Progenitor cell of endocrine pancreas (in vitro differentiated cells): ENCODE measurements around the gene DYRK4. TPM values are rescaled to one million over a fixed set of nuclear protein-coding genes. Genes with fewer than 3 reads are reported as not detected.

Source experiments
- DNase-seq: peaks from one replicate; pipeline ENCODE4 v3.0.0; 2021; ENCODE audit warnings: low spot score; ENCODE audit not compliant: unreplicated experiment
- H3K27ac Mint-ChIP-seq: 2 replicates; pipeline ENCODE4 v1.8.0; 2021; ENCODE audit warnings: mild to moderate bottlenecking, moderate library complexity, mixed read lengths
- H3K27me3 Mint-ChIP-seq: 2 replicates; pipeline ENCODE4 v1.8.0; 2021; ENCODE audit warnings: mixed read lengths
- H3K36me3 Mint-ChIP-seq: 2 replicates; pipeline ENCODE4 v1.8.0; 2022; ENCODE audit warnings: mixed read lengths; ENCODE audit not compliant: insufficient read depth
- H3K4me1 Mint-ChIP-seq: 2 replicates; pipeline ENCODE4 v1.8.0; 2021; ENCODE audit warnings: low read depth, mixed read lengths
- H3K4me3 Mint-ChIP-seq: 2 replicates; pipeline ENCODE4 v1.8.0; 2021; ENCODE audit warnings: low read depth, mild to moderate bottlenecking, moderate library complexity, mixed read lengths
- H3K9me3 Mint-ChIP-seq: 2 replicates; pipeline ENCODE4 v1.8.0; 2021; ENCODE audit warnings: low read depth, mixed read lengths
- total RNA-seq: library from RNA; stranded (reverse); gene quantifications from 2 replicates; pipeline ENCODE4 v1.2.1, GENCODE V29; 2021
- TF ChIP-seq, protein P1 (sequence below): fragments of 200-600 bp; sonication (generic); IDR thresholded peaks from one replicate; pipeline ENCODE4 v1.5.0; 2021; ENCODE audit warnings: antibody characterized with exemption, mild to moderate bottlenecking; ENCODE audit not compliant: unreplicated experiment

Gene DYRK4
- total RNA-seq, 1 donor from 2014 or later = 27.6 TPM

DNA sequence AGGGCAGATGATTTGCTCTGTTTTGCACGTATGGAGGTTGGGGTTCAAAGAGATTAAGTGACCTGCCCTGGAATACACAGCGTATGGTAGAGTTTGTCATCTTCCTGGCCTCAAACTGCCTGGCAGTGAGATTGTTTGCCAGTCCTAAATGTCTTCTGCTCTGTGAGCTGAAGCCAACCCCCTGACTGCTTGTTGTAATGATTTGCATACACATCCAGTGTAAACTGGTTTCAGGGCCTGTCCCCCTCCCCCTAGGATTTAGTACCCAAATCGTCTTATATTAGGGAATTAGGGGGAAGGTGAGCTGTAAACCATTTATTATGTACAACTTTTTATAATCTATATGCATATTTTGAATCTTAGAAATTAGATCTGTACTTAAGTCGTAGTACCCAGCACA lies 48.5 kb downstream of the DYRK4 start:
- H3K9me3 Mint-ChIP-seq = no peaks in the 10 kb centered on the region
- TF ChIP-seq, protein P1, sequence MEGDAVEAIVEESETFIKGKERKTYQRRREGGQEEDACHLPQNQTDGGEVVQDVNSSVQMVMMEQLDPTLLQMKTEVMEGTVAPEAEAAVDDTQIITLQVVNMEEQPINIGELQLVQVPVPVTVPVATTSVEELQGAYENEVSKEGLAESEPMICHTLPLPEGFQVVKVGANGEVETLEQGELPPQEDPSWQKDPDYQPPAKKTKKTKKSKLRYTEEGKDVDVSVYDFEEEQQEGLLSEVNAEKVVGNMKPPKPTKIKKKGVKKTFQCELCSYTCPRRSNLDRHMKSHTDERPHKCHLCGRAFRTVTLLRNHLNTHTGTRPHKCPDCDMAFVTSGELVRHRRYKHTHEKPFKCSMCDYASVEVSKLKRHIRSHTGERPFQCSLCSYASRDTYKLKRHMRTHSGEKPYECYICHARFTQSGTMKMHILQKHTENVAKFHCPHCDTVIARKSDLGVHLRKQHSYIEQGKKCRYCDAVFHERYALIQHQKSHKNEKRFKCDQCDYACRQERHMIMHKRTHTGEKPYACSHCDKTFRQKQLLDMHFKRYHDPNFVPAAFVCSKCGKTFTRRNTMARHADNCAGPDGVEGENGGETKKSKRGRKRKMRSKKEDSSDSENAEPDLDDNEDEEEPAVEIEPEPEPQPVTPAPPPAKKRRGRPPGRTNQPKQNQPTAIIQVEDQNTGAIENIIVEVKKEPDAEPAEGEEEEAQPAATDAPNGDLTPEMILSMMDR = no peak
- peaks cover 19% of the 10 kb centered on the region for H3K36me3 Mint-ChIP-seq
- no peaks in the 10 kb centered on the region for H3K27me3 Mint-ChIP-seq
- no peak overlapping the region for H3K27ac Mint-ChIP-seq
- no peak overlapping the region for H3K4me3 Mint-ChIP-seq
- no peak for DNase-seq
- peaks cover 5% of the 10 kb centered on the region for H3K4me1 Mint-ChIP-seq

DNA sequence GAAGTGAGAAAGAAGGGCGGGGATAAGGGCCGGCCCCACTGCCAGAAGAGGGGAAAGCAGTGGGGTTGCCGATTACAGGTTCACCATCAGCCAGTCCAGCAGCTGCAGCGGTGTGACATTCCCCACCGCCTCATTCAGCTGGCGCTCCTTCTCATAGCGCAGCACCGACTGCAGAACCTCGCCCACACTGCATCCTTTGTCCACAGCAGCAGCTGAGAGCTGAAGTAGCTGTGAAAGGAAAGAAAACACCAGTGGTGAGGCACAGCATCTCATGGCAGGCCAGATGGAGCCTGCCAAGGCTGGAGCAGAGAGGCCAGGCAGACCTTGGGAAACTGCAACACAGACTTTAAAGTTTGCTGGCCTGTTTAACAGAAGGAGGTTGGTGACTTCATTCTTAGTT lies 53.7 kb downstream of the DYRK4 start:
- Mint-ChIP-seq H3K4me1 (no peaks in the 10 kb centered on the region), H3K27ac (no peak overlapping the region), H3K4me3 (no peak overlapping the region), H3K36me3 (peaks cover 19% of the 10 kb centered on the region), H3K9me3 (no peaks in the 10 kb centered on the region), H3K27me3 (no peaks in the 10 kb centered on the region)
- DNase-seq = no peak
- TF ChIP-seq, protein P1 = no peak

DNA sequence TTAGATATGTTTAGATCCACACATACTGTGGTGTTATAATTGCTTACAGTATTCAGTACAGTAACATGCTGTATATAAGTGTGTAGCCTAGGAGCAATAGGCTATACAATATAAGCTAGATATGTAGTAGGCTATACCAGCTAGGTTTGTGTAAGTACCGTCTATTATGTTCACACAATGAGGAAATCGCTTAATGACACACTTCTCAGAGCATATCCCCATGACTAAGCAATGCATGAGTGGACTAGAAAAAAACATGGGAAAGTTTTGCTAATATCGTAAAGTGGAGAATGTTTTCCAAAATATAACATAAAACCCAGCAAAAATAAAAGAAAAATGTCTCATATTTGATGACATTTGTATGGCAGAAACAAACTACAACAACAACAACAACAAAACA lies 59.5 kb downstream of the DYRK4 start:
- no peak overlapping the region for H3K4me3 Mint-ChIP-seq
- TF ChIP-seq, protein P1 = no peak
- peaks cover 15% of the 10 kb centered on the region for H3K27me3 Mint-ChIP-seq
- H3K4me1 Mint-ChIP-seq = no peaks in the 10 kb centered on the region
- no peaks in the 10 kb centered on the region for H3K9me3 Mint-ChIP-seq
- H3K27ac Mint-ChIP-seq = no peak overlapping the region
- DNase-seq = no peak
- no peaks in the 10 kb centered on the region for H3K36me3 Mint-ChIP-seq

DNA sequence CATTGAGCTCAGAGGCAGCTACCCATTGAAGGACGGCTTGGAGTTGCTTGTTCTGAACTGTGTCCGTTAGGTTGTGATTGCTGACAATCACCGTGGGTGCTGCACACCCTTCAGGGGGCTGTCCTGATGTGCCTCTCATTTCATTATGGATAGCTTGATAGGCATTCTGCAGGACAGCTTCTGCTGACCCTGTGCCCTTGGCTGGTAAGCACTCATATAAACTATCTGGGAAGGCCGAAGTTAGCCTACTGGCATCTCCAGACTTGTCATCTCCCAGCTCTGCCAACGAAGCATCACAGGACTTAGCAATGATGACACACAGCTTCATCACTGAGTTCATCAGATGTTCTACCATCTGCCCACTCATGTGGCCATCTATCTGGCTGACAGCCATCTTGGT lies 64.5 kb downstream of the DYRK4 start:
- H3K27me3 Mint-ChIP-seq = peaks cover 38% of the 10 kb centered on the region
- no peak overlapping the region for H3K4me3 Mint-ChIP-seq
- H3K27ac Mint-ChIP-seq = no peak overlapping the region
- peaks cover 6% of the 10 kb centered on the region for H3K9me3 Mint-ChIP-seq
- no peaks in the 10 kb centered on the region for H3K4me1 Mint-ChIP-seq
- TF ChIP-seq, protein P1 = no peak
- no peak for DNase-seq
- no peaks in the 10 kb centered on the region for H3K36me3 Mint-ChIP-seq

GRCh38 chr12:4628406-4628805 lies 66.4 kb downstream of the DYRK4 start:
- Mint-ChIP-seq H3K4me1 (no peaks in the 10 kb centered on the region), H3K9me3 (peaks cover 7% of the 10 kb centered on the region), H3K4me3 (no peak overlapping the region), H3K36me3 (peaks cover under 1% of the 10 kb centered on the region), H3K27me3 (peaks cover 38% of the 10 kb centered on the region), H3K27ac (no peak overlapping the region)
- TF ChIP-seq, protein P1 = no peak
- DNase-seq = no peak
